Measurements from ENCODE around the gene CHD5. TPM values are rescaled to one million over a fixed set of nuclear protein-coding genes. Genes with fewer than 3 reads are reported as not detected.

Gene CHD5
- polyA plus RNA-seq, 1 donor (not counting 4 experiments of a cell fraction or from before 2014, with no cell fraction given), result 0.07 TPM

DNA sequence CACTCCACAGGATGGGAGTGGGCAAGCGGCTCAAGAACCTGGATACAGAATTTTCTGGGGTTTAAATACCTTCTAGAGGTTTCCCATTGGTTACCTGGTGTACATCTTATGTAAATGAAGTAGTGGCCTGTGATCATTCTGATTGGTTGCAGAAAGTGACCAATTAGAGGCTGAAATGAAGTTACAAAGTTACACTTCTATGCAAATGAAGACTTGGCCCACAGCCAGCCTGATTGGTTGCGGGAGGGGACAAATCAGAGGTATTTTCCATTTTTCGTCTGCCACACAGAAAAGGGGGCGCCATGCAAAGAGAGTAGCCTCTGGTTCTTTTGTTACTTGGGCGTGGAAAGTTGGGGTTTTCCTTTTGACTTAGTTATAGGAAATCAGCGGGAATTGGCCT lies 125.5 kb downstream of the CHD5 start:
- no peak for FAIRE-seq
- dilution Hi-C loops (cut with MboI; ENCODE audit: extremely low pct_ligation_motif_present, low sequenced_read_pairs), result no loop called here
- H3K9me3 ChIP-seq (ENCODE audit: control insufficient read depth, low read depth, low read length), result no peaks in the 10 kb centered on the region

DNA sequence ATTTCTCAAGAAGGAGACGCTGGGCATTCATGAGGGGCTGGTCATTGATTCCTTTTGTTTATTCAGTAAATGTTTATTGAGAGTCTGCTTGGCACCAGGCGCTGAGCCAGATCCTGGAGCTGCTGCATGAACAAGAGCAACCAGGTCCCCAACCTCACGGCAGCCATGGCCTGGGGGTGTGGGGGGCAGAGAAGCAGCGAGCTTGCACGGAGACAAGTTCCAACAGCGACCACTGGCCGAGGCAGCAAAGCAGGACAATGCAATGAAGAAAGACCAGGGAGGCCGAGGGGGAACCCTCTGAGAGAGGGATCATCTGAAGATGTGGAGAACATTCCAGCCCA lies 126.9 kb downstream of the CHD5 start:
- Histone ChIP-seq H3K79me2 (ENCODE audit: control insufficient read depth, insufficient read depth, low read length) (no peaks in the 10 kb centered on the region), H2AFZ (ENCODE audit: control insufficient read depth, low read length) (no peak overlapping the region), H4K20me1 (ENCODE audit: control insufficient read depth, extremely low read depth, insufficient read depth, low read length) (peaks cover 4% of the 10 kb centered on the region), H3K4me3 (ENCODE audit: control insufficient read depth in 2 of 3, extremely low read depth in 1 of 3, insufficient read depth in 2 of 3, low read depth in 1 of 3, low read length in 3 of 3) (no peak overlapping the region), H3K9me3 (ENCODE audit: control insufficient read depth, low read depth, low read length) (no peaks in the 10 kb centered on the region), H3K4me2 (ENCODE audit: control insufficient read depth, extremely low read depth, insufficient read depth, low read depth, low read length) (no peak overlapping the region), H3K9me1 (ENCODE audit: control insufficient read depth, extremely low read depth, insufficient read depth, low read length) (no peaks in the 10 kb centered on the region), H3K4me1 (ENCODE audit: control insufficient read depth, extremely low read depth, insufficient read depth, low read length) (no peaks in the 10 kb centered on the region), H3K27me3 (ENCODE audit: control insufficient read depth, extremely low read depth, insufficient read depth, low read length) (peaks cover 3% of the 10 kb centered on the region), H3K36me3 (ENCODE audit: control insufficient read depth in 2 of 2, extremely low read depth in 1 of 2, insufficient read depth in 2 of 2, low read length in 2 of 2) (no peaks in the 10 kb centered on the region), H3K9ac (ENCODE audit: control insufficient read depth, extremely low read depth, insufficient read depth, low read length) (no peak overlapping the region), H3K27ac (ENCODE audit: control insufficient read depth, insufficient read depth, low read length) (no peak overlapping the region)
- no peak for FAIRE-seq
- TF ChIP-seq EZH2 (IDR thresholded peaks at IDR 0.05; ENCODE audit: low read length), result no peak
- TF ChIP-seq, protein P1, sequence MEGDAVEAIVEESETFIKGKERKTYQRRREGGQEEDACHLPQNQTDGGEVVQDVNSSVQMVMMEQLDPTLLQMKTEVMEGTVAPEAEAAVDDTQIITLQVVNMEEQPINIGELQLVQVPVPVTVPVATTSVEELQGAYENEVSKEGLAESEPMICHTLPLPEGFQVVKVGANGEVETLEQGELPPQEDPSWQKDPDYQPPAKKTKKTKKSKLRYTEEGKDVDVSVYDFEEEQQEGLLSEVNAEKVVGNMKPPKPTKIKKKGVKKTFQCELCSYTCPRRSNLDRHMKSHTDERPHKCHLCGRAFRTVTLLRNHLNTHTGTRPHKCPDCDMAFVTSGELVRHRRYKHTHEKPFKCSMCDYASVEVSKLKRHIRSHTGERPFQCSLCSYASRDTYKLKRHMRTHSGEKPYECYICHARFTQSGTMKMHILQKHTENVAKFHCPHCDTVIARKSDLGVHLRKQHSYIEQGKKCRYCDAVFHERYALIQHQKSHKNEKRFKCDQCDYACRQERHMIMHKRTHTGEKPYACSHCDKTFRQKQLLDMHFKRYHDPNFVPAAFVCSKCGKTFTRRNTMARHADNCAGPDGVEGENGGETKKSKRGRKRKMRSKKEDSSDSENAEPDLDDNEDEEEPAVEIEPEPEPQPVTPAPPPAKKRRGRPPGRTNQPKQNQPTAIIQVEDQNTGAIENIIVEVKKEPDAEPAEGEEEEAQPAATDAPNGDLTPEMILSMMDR (optimal IDR thresholded peaks at IDR 0.05 in 1 of 3, IDR thresholded peaks at IDR 0.05 in 1 of 3, conservative IDR thresholded peaks at IDR 0.05 in 1 of 3; ENCODE audit: extremely low read depth in 1 of 3, insufficient read depth in 2 of 3, low read length in 3 of 3), result no peak
- DNase-seq (ENCODE audit: low read depth, low spot score), result no peak
- dilution Hi-C loops (cut with MboI; ENCODE audit: extremely low pct_ligation_motif_present, low sequenced_read_pairs), result no loop called here

More for the DNA sequence above, 125.5 kb downstream of the CHD5 start:
- Histone ChIP-seq H3K27me3 (ENCODE audit: control insufficient read depth, extremely low read depth, insufficient read depth, low read length) (peaks cover 3% of the 10 kb centered on the region), H3K9me1 (ENCODE audit: control insufficient read depth, extremely low read depth, insufficient read depth, low read length) (no peaks in the 10 kb centered on the region), H3K4me3 (ENCODE audit: control insufficient read depth in 2 of 3, extremely low read depth in 1 of 3, insufficient read depth in 2 of 3, low read depth in 1 of 3, low read length in 3 of 3) (no peak overlapping the region), H3K79me2 (ENCODE audit: control insufficient read depth, insufficient read depth, low read length) (no peaks in the 10 kb centered on the region), H3K4me2 (ENCODE audit: control insufficient read depth, extremely low read depth, insufficient read depth, low read depth, low read length) (no peak overlapping the region), H3K27ac (ENCODE audit: control insufficient read depth, insufficient read depth, low read length) (no peak overlapping the region), H3K36me3 (ENCODE audit: control insufficient read depth in 2 of 2, extremely low read depth in 1 of 2, insufficient read depth in 2 of 2, low read length in 2 of 2) (no peaks in the 10 kb centered on the region), H3K9ac (ENCODE audit: control insufficient read depth, extremely low read depth, insufficient read depth, low read length) (no peak overlapping the region), H4K20me1 (ENCODE audit: control insufficient read depth, extremely low read depth, insufficient read depth, low read length) (peaks cover 4% of the 10 kb centered on the region), H2AFZ (ENCODE audit: control insufficient read depth, low read length) (no peak overlapping the region), H3K4me1 (ENCODE audit: control insufficient read depth, extremely low read depth, insufficient read depth, low read length) (peaks cover 8% of the 10 kb centered on the region)
- DNase-seq (ENCODE audit: low read depth, low spot score), result no peak
- TF ChIP-seq, protein P1 (optimal IDR thresholded peaks at IDR 0.05 in 1 of 3, IDR thresholded peaks at IDR 0.05 in 1 of 3, conservative IDR thresholded peaks at IDR 0.05 in 1 of 3; ENCODE audit: extremely low read depth in 1 of 3, insufficient read depth in 2 of 3, low read length in 3 of 3), result no peak

All from keratinocyte (primary cell).